Mucosa of descending colon (tissue), 3 donors: ENCODE data around the gene CFAP57. TPM values are rescaled to one million over a fixed set of nuclear protein-coding genes. Genes with fewer than 3 reads are reported as not detected.

Experiments used
- ATAC-seq: fragments of 200-7000 bp; cut with Tn5 transposase; one replicate; pipeline ENCODE4 v1.9.1; 2020; ENCODE audit warnings: mild to moderate bottlenecking, moderate library complexity
- DNase-seq, 3 donors: peaks; one replicate each; pipeline ENCODE4 v3.0.0-alpha.2; 2020
- H3K36me3 ChIP-seq: fragments of 200-600 bp; one replicate; pipeline ENCODE4 v1.8.0; 2021; ENCODE audit warnings: low read depth, mild to moderate bottlenecking
- H3K4me1 ChIP-seq: fragments of 200-600 bp; one replicate; pipeline ENCODE4 v1.8.0; 2021; ENCODE audit warnings: low read depth, mild to moderate bottlenecking
- H3K4me3 ChIP-seq: fragments of 200-600 bp; one replicate; pipeline ENCODE4 v1.8.0; 2021; ENCODE audit warnings: mild to moderate bottlenecking
- H3K9me3 ChIP-seq: fragments of 200-600 bp; one replicate; pipeline ENCODE4 v1.8.0; 2021; ENCODE audit warnings: mild to moderate bottlenecking
- CTCF ChIP-seq: fragments of 200-600 bp; IDR thresholded peaks from one replicate; pipeline ENCODE4 v1.8.0; 2022; ENCODE audit warnings: antibody characterized with exemption, mild to moderate bottlenecking
- intact Hi-C, 2 donors: fragments of 100-400 bp; cut with DNase I in 1 of 2; cut with micrococcal nuclease in 1 of 2; formaldehyde crosslinking; loops; one replicate each; pipeline versions ENCODE4 v1.11.0 to v1.11.1; 2022; cut with DNase I, micrococcal nuclease
- total RNA-seq, 3 donors: library from RNA; stranded (reverse); fragmentation: NEBNext Ultra II Directional in 2 of 3; extraction: Animal tissue kit (Norgen Biotek cat#: 25700) in 2 of 3; gene quantifications; one replicate each; pipeline versions ENCODE4 v1.2.1 to v1.2.4, GENCODE V29; 2021 to 2023
- donor health status: DM: no; HTN: no; CAD: no; lungs with moderate emphysema.
- donor health status: DM: no; HTN: no; CAD: no.
- donor health status: DM: no; HTN: yes; CAD: no.

CFAP57 gene
- total RNA-seq, 3 donors from 2014 or later, result 0.34 TPM; not detected in 2

DNA sequence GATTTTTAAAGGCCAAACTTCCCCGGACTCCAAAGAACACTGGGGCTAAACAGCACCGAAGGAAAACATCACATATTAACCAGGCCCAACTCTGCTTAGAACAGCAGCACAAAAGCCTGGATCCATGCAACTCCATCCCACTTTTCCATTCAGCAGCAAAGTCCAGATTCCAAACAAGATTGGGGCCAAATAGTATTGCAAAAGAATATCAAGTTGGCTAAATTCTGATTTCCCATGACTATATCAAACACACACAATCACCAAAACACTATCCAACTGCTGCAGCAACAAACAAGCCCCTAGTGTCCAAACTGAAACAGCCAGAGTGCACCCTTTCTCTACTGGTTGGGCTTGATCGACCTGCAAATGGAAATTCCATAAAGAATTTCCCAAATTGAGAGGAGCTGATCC lies 78.2 kb downstream of the CFAP57 start:
- no peak for TF ChIP-seq CTCF
- Histone ChIP-seq H3K4me3 (no peak overlapping the region), H3K36me3 (no peaks in the 10 kb centered on the region), H3K9me3 (no peaks in the 10 kb centered on the region), H3K4me1 (peaks cover 1% of the 10 kb centered on the region)
- intact Hi-C loops, result no loop called here
- no peak for DNase-seq
- no peak for ATAC-seq

- intact Hi-C loops, result no loop called here
- Histone ChIP-seq H3K9me3 (no peaks in the 10 kb centered on the region), H3K4me3 (no peak overlapping the region), H3K4me1 (peaks cover 6% of the 10 kb centered on the region), H3K36me3 (no peaks in the 10 kb centered on the region)
- ATAC-seq, result no peak
- TF ChIP-seq CTCF, result no peak
- no peak for DNase-seq
Measured at GRCh38 chr1:43251024-43251423, 78.9 kb downstream of the CFAP57 start.

GRCh38 chr1:43252225-43252624 lies 80.1 kb downstream of the CFAP57 start:
- ATAC-seq, result no peak
- H3K9me3 ChIP-seq, result no peaks in the 10 kb centered on the region
- no peak overlapping the region for H3K4me3 ChIP-seq
- DNase-seq, result no peak
- intact Hi-C loops, result no loop called here
- no peaks in the 10 kb centered on the region for H3K36me3 ChIP-seq
- peaks cover 10% of the 10 kb centered on the region for H3K4me1 ChIP-seq
- no peak for TF ChIP-seq CTCF

GRCh38 chr1:43253173-43253572 lies 81.0 kb downstream of the CFAP57 start:
- TF ChIP-seq CTCF, result no peak
- Histone ChIP-seq H3K9me3 (no peaks in the 10 kb centered on the region), H3K4me1 (peaks cover 10% of the 10 kb centered on the region), H3K36me3 (no peaks in the 10 kb centered on the region), H3K4me3 (no peak overlapping the region)
- intact Hi-C loops, result no loop called here
- ATAC-seq (no peak), DNase-seq (no peak)

DNA sequence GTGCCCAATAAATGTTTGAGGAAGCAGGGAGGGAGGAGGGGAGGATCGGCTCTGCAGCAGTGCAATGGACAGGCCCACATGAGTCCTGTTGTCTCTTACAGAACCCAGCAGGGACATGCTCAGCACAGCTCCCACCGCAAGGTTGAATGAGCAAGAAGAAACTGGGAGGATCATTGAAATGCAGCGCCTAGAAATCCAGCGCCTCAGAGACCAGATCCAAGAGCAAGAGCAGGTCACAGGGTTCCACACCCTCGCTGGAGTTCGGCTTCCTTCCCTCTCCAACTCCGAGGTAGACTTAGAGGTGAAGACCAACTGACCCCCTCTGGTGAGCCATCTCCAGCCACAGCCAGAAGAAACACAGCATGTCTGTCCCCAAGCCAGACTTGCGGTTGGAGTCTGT lies 81.7 kb downstream of the CFAP57 start:
- no peak for DNase-seq
- intact Hi-C loops, result no loop called here

More for the DNA sequence above, 81.7 kb downstream of the CFAP57 start:
- no peak for TF ChIP-seq CTCF
- ATAC-seq, result no peak
- Histone ChIP-seq H3K36me3 (no peaks in the 10 kb centered on the region), H3K4me3 (no peak overlapping the region), H3K4me1 (peaks cover 10% of the 10 kb centered on the region), H3K9me3 (peaks cover 3% of the 10 kb centered on the region)
